Transverse colon (tissue), 4 donors: ENCODE measurements around the gene TAS2R8. TPM values are rescaled to one million over a fixed set of nuclear protein-coding genes. Genes with fewer than 3 reads are reported as not detected.

ENCODE experiments used
- DNase-seq: peaks from one replicate; pipeline ENCODE4 v3.0.0-alpha.2; 2019
- H3K27ac ChIP-seq, 4 donors: fragments of 200-600 bp; sonication (generic); 2 replicates each; pipeline ENCODE4 v1.5.1; 2016 to 2018; ENCODE audit warnings: inconsistent platforms in 4 of 4
- H3K27me3 ChIP-seq: fragments of 200-600 bp; sonication (generic); 2 replicates; pipeline ENCODE4 v1.5.1; 2017; ENCODE audit warnings: inconsistent platforms
- H3K36me3 ChIP-seq, 4 donors: fragments of 200-600 bp; sonication (generic); 2 replicates each; pipeline ENCODE4 v1.5.1; 2017 to 2019; ENCODE audit warnings: inconsistent platforms in 4 of 4
- H3K4me1 ChIP-seq, 4 donors: fragments of 200-600 bp; sonication (generic); 2 replicates each; pipeline ENCODE4 v1.5.1; 2017 to 2020; ENCODE audit warnings: inconsistent platforms in 4 of 4
- H3K4me3 ChIP-seq, 4 donors: fragments of 200-600 bp; sonication (generic); 1 replicate in 1 of 4; 2 replicates in 3 of 4; pipeline versions ENCODE4 v1.5.1 to v1.6.1; 2017 to 2019; ENCODE audit warnings: inconsistent platforms in 4 of 4
- H3K9me3 ChIP-seq, 2 donors: fragments of 200-600 bp; sonication (generic); 2 replicates each; pipeline ENCODE4 v1.5.1; 2017 to 2019; ENCODE audit warnings: inconsistent platforms in 2 of 2
- EP300 ChIP-seq: sonication (generic); formaldehyde crosslinking; IDR thresholded peaks from one replicate; pipeline ENCODE4 v1.6.1; 2017; ENCODE audit warnings: antibody characterized with exemption, low read depth
- POLR2A ChIP-seq: fragments of 450-650 bp; IDR thresholded peaks from one replicate; pipeline ENCODE4 v1.6.1; 2016; ENCODE audit warnings: antibody characterized with exemption, mild to moderate bottlenecking, moderate library complexity
- POLR2AphosphoS5 ChIP-seq, 3 donors: sonication (generic); formaldehyde crosslinking; IDR thresholded peaks; one replicate each; pipeline ENCODE4 v1.6.1; 2016; ENCODE audit warnings: antibody characterized with exemption in 3 of 3
- WGBS, 2 donors: methylation state at CpG; one replicate each; pipeline ENCODE4 v1.1.5; 2018; ENCODE audit warnings: low coverage in 1 of 2; 5-methylcytosine and 5-hydroxymethylcytosine counted together
- in situ Hi-C, 4 donors: fragments of 200-750 bp; cut with MboI; loops; one replicate each; pipeline versions ENCODE4 v1.15.0 to v1.15.1; 2017; ENCODE audit warnings: low sequenced_read_pairs in 3 of 4, low pct_ligation_motif_present in 1 of 4, low pct_unique_long_range_greater_than_20kb in 1 of 4
- intact Hi-C: fragments of 100-400 bp; cut with DNase I; formaldehyde crosslinking; loops from one replicate; pipeline ENCODE4 v1.15.1; 2023; ENCODE audit warnings: low total_unique reads
- total RNA-seq, 4 donors: library from RNA; depleted of rRNA; stranded (reverse); fragments of >200 nt; gene quantifications; one replicate each; pipeline ENCODE4 v1.1.0, GENCODE V29; 2016
- TF ChIP-seq, protein P1 (sequence below), 5 experiments: fragments of 200-600 bp in 3 of 5; fragments of 450-650 bp in 2 of 5; sonication (generic) in 3 of 5; IDR thresholded peaks; 1 replicate in 2 of 5; 2 replicates in 3 of 5; pipeline ENCODE4 v1.5.1; 2016 to 2017; ENCODE audit warnings: antibody characterized with exemption in 5 of 5, inconsistent platforms in 3 of 5, mild to moderate bottlenecking in 2 of 5, moderate library complexity in 1 of 5

The TAS2R8 gene
- total RNA-seq, 4 donors from 2014 or later: not detected

DNA sequence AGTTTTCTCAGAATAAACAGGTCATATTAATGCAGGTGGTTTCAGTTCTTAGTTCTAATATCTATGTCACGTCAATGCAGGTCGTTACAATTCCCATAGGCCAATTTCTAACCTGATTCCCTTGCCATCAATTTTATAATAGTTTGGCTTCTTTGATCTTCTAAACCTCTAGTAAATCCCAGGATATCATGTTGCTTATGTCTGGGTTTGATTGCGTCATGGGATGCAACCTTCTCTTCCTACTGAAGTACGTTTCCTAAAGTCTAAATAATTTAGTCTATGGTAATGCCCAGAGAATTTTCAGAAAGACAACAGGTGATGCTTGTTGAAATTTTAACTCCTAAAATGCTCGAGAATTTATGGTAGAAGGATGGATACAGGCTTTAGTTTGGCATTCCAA, 23.8 kb downstream of the TAS2R8 start:
- in situ Hi-C loops (no loop called here), intact Hi-C loops (no loop called here)
- H3K36me3 ChIP-seq: no peaks in the 10 kb centered on the region
- H3K27me3 ChIP-seq: no peaks in the 10 kb centered on the region
- no peak overlapping the region for H3K4me3 ChIP-seq
- H3K9me3 ChIP-seq: no peaks in the 10 kb centered on the region
- H3K4me1 ChIP-seq: no peaks in the 10 kb centered on the region
- no peak for TF ChIP-seq EP300
- no peak for TF ChIP-seq POLR2AphosphoS5 (IDR thresholded peaks at IDR 0.05)
- TF ChIP-seq, protein P1, sequence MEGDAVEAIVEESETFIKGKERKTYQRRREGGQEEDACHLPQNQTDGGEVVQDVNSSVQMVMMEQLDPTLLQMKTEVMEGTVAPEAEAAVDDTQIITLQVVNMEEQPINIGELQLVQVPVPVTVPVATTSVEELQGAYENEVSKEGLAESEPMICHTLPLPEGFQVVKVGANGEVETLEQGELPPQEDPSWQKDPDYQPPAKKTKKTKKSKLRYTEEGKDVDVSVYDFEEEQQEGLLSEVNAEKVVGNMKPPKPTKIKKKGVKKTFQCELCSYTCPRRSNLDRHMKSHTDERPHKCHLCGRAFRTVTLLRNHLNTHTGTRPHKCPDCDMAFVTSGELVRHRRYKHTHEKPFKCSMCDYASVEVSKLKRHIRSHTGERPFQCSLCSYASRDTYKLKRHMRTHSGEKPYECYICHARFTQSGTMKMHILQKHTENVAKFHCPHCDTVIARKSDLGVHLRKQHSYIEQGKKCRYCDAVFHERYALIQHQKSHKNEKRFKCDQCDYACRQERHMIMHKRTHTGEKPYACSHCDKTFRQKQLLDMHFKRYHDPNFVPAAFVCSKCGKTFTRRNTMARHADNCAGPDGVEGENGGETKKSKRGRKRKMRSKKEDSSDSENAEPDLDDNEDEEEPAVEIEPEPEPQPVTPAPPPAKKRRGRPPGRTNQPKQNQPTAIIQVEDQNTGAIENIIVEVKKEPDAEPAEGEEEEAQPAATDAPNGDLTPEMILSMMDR (IDR thresholded peaks at IDR 0.05): no peak
- no peak for TF ChIP-seq POLR2A
- 72 to 89% methylated on average over 5 of the region's 5 CpGs for WGBS, 2 donors
- H3K27ac ChIP-seq: no peak overlapping the region
- DNase-seq: no peak

DNA sequence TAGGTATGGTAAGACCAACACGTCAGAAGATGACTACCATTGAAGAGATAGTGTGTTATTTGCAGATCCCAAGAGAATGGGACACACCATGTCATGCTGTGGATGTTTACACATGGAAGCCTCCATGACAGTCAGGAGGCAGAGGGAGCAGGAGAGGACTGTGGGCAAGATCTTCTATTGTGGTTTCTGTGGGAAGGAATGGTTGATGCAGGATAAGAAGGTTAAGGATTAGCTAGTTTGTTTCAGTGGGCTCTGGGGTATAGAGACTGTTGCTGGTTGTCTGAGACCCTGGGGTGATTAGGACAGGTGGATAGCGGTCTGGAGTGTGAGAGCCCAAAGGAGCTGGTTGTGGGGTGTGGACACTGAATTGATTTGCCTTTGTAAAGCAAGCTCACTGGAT, 28.0 kb downstream of the TAS2R8 start:
- in situ Hi-C loops: loop anchor here in 3 of 4 donors (10.0 kb wide), 4 partner anchors 416 to 716 kb away; no protein-coding TSS in a partner anchor
- Histone ChIP-seq H3K36me3 (no peaks in the 10 kb centered on the region), H3K4me1 (no peaks in the 10 kb centered on the region), H3K27me3 (peaks cover 10% of the 10 kb centered on the region), H3K27ac (no peak overlapping the region), H3K4me3 (no peak overlapping the region), H3K9me3 (no peaks in the 10 kb centered on the region)
- 86% methylated on average over 1 to 2 of the region's 2 CpGs for WGBS, 2 donors
- DNase-seq: no peak
- intact Hi-C loops: loop anchor here (10.0 kb wide), 1 partner anchor 416 kb away; no protein-coding TSS in a partner anchor
- TF ChIP-seq POLR2AphosphoS5 (IDR thresholded peaks at IDR 0.05) (no peak), POLR2A (no peak), EP300 (no peak)
- TF ChIP-seq, protein P1 (IDR thresholded peaks at IDR 0.05): no peak

DNA sequence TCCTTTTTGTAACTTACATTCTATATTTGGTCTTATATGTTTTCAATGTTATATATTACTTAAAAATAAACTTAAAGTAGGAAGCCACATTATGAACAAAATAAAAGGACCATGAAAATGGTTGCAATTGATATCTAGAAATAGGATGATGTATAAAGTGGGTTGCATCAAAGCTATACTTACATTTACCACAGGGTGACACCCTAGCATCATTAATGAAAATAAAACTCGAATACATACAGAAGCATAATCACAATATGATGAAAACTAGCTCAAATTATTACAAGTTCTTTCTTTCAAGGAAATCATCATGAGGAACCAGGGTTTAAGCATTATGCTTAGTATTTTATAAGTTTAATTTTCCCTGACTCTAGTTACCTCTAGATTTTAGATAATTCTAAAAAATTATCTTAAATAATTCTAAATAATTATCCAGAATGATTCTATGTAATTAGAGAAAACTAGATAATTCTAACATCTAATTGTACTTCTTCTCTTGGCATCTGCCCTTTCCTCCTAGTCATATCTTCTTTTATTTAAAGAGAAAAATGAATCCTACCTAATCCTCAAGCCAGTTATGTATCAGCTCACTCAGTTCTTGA, 35.9 kb downstream of the TAS2R8 start:
- TF ChIP-seq, protein P1 (IDR thresholded peaks at IDR 0.05): peak; percentile 54 to 75 (median 56)
- no peak for TF ChIP-seq POLR2AphosphoS5 (IDR thresholded peaks at IDR 0.05)
- no peak for TF ChIP-seq POLR2A
- TF ChIP-seq EP300: no peak
- no peak overlapping the region for H3K4me3 ChIP-seq
- peaks cover 65% of the 10 kb centered on the region for H3K27me3 ChIP-seq
- H3K36me3 ChIP-seq: no peaks in the 10 kb centered on the region
- DNase-seq: no peak
- H3K27ac ChIP-seq: no peak overlapping the region
- in situ Hi-C loops: loop anchor here (5.0 to 25.0 kb wide), 6 partner anchors 424 to 724 kb away; no protein-coding TSS in a partner anchor
- 0% methylated on average over 1 of the region's 1 CpG for WGBS, 2 donors
- intact Hi-C loops: loop anchor here (10.0 kb wide), 1 partner anchor 424 kb away; no protein-coding TSS in a partner anchor
- no peaks in the 10 kb centered on the region for H3K9me3 ChIP-seq
- no peaks in the 10 kb centered on the region for H3K4me1 ChIP-seq

DNA sequence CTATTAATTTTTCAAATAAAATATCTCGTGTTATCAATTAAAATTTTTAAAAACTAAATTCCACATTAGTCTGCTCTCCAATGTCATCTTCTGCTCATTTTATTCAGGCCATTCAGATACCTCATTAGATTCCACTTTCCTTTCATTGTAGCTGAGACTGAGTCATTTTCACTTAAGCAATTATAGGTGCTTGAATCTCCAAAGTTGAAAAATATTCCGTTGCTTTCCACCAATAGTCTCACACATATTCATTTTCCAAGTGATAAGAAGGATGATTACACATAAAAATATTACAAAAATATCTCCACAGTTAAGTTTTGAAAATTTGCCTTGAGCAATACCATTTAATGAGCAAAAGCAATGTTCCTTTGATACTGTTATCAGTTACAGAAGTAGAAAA, 47.4 kb downstream of the TAS2R8 start:
- H3K9me3 ChIP-seq: peaks cover 3 to 8% of the 10 kb centered on the region in 2 donors
- no peak overlapping the region for H3K4me3 ChIP-seq
- H3K36me3 ChIP-seq: no peaks in the 10 kb centered on the region
- peaks cover 34% of the 10 kb centered on the region for H3K27me3 ChIP-seq
- DNase-seq: no peak
- no peaks in the 10 kb centered on the region for H3K4me1 ChIP-seq
- no peak for TF ChIP-seq POLR2A
- intact Hi-C loops: loop anchor here (10.0 kb wide), 1 partner anchor 145 kb away; the partner anchor contains the start of gene MAGOHB
- no peak overlapping the region for H3K27ac ChIP-seq
- WGBS, 2 donors: 28 to 41% methylated on average over 2 of the region's 2 CpGs
- in situ Hi-C loops: loop anchor here in 1 of 4 donors (10.0 to 25.0 kb wide), 2 partner anchors 453 to 725 kb away; no protein-coding TSS in a partner anchor
